Psoas muscle (tissue), 8 donors: ENCODE data around the gene SLC35E4. TPM values are rescaled to one million over a fixed set of nuclear protein-coding genes. Genes with fewer than 3 reads are reported as not detected.
A peak's percentile ranks its signal among the peaks of the same experiment; 100 is the strongest.

ENCODE experiments used
- ATAC-seq, 4 donors: fragments of 200-7000 bp; cut with Tn5 transposase; one replicate each; pipeline ENCODE4 v1.9.1; 2020; ENCODE audit warnings: moderate library complexity in 3 of 4, mild to moderate bottlenecking in 2 of 4
- DNase-seq, 2 donors: peaks; one replicate each; pipeline ENCODE4 v3.0.0-alpha.2; 2020
- H3K27ac ChIP-seq: fragments of 200-600 bp; one replicate; pipeline ENCODE4 v1.8.0; 2022
- H3K27me3 ChIP-seq, 3 donors: fragments of 200-600 bp in 1 of 3; one replicate each; pipeline versions ENCODE4 v1.6.1 to v1.8.0; 2013 to 2022; ENCODE audit warnings: low read length in 2 of 3, mild to moderate bottlenecking in 2 of 3, moderate library complexity in 1 of 3; ENCODE audit not compliant: insufficient read depth in 3 of 3
- H3K36me3 ChIP-seq, 2 donors: fragments of 200-600 bp in 1 of 2; one replicate each; pipeline versions ENCODE4 v1.6.1 to v1.8.0; 2013 to 2022; ENCODE audit warnings: low read depth in 1 of 2, mild to moderate bottlenecking in 1 of 2, moderate library complexity in 1 of 2; ENCODE audit not compliant: insufficient read depth in 1 of 2
- H3K4me1 ChIP-seq: fragments of 200-600 bp; one replicate; pipeline ENCODE4 v1.8.0; 2022
- H3K4me3 ChIP-seq: fragments of 200-600 bp; one replicate; pipeline ENCODE4 v1.8.0; 2022; ENCODE audit warnings: mild to moderate bottlenecking
- H3K9me3 ChIP-seq: fragments of 200-600 bp; one replicate; pipeline ENCODE4 v1.8.0; 2022
- CTCF ChIP-seq: fragments of 200-600 bp; IDR thresholded peaks from one replicate; pipeline ENCODE4 v1.8.0; 2022; ENCODE audit warnings: antibody characterized with exemption
- WGBS, 3 donors: extraction: QIAGEN DNeasy Blood & Tissue Kit; methylation state at CpG; one replicate each; pipeline versions ENCODE4 v1.1.6 to v1.1.7; 2013; 5-methylcytosine and 5-hydroxymethylcytosine counted together
- intact Hi-C, 2 donors: fragments of 100-400 bp; cut with DNase I; formaldehyde crosslinking; loops; one replicate each; pipeline versions ENCODE4 v1.11.0 to v1.14.2; 2022
- polyA plus RNA-seq, 3 donors: library from polyadenylated mRNA; stranded (reverse); fragments of 200-250 nt; gene quantifications; one replicate each; pipeline ENCODE4 v1.2.3, GENCODE V29; 2013
- total RNA-seq, 4 donors: library from RNA; stranded (reverse); fragmentation: NEBNext Ultra II Directional in 2 of 4; extraction: Animal tissue kit (Norgen Biotek cat#: 25700) in 2 of 4; gene quantifications; one replicate each; pipeline versions ENCODE4 v1.2.1 to v1.2.4, GENCODE V29; 2021 to 2023
- donor health status: healthy with polysubstance abuse.
- donor health status: DM: no; HTN: no; CAD: no; lungs with moderate emphysema.
- donor health status: Bipolar disorder and iron deficiency.
- donor health status: healthy.
- donor health status: DM: yes; HTN: yes; CAD: no.
- donor health status: DM: no; HTN: no; CAD: no.
- donor health status: DM: no; HTN: no; CAD: no.
- donor health status: DM: yes; HTN: yes; CAD: no.

The SLC35E4 gene
- total and polyA plus RNA-seq, 7 donors: 2.6 to 11.5 (median 6.8) TPM

- intact Hi-C loops: loop anchor here in 1 of 2 donors (5.0 kb wide), 1 partner anchor 32 kb away; no protein-coding TSS in a partner anchor
- no peaks in the 10 kb centered on the region for H3K27me3 ChIP-seq
- no peak overlapping the region for H3K4me3 ChIP-seq
- no peak for TF ChIP-seq CTCF
- H3K4me1 ChIP-seq: peaks cover 6% of the 10 kb centered on the region
- H3K36me3 ChIP-seq: peaks cover 3 to 25% of the 10 kb centered on the region in 2 donors
- H3K27ac ChIP-seq: no peak overlapping the region
- H3K9me3 ChIP-seq: no peaks in the 10 kb centered on the region
- no peak for DNase-seq
- WGBS, 3 donors: 98% methylated on average over 13 of the region's 13 CpGs
- ATAC-seq: no peak
These were observed 29.2 kb downstream of the SLC35E4 start for GRCh38 chr22:30664798-30665197.

DNA sequence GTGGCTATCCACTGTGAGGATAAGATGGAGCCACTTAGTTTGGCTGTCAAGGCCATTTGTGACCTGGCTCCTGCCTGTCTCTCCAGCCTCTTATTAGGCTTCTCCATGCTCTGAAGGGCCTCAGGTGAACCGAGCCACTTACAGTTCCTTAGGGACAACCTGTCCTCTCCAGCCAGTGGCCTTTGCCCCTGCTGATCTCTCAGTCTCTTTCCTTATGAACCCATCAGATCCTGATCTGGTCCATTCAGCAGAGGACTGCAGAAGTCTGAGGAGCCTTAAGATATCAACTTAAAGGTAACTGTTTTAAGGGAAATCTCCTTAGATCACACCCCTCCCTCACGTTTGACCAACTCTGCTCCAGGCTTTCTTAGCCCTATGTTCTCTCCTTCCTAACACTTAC lies 29.7 kb downstream of the SLC35E4 start:
- ATAC-seq (no peak), DNase-seq (no peak)
- H3K9me3 ChIP-seq: no peaks in the 10 kb centered on the region
- intact Hi-C loops: loop anchor here in 1 of 2 donors (5.0 kb wide), 1 partner anchor 33 kb away; no protein-coding TSS in a partner anchor
- 81 to 93% (median 85%) methylated on average over 2 of the region's 2 CpGs for WGBS, 3 donors
- no peak overlapping the region for H3K4me3 ChIP-seq
- peaks cover 6% of the 10 kb centered on the region for H3K4me1 ChIP-seq
- no peak for TF ChIP-seq CTCF
- H3K36me3 ChIP-seq: peaks cover 3 to 25% of the 10 kb centered on the region in 2 donors
- no peak overlapping the region for H3K27ac ChIP-seq
- H3K27me3 ChIP-seq: no peaks in the 10 kb centered on the region

GRCh38 chr22:30665786-30666185 lies 30.2 kb downstream of the SLC35E4 start:
- no peaks in the 10 kb centered on the region for H3K27me3 ChIP-seq
- DNase-seq (no peak), ATAC-seq (no peak)
- WGBS, 3 donors: 88 to 93% (median 89%) methylated on average over 4 of the region's 4 CpGs
- H3K4me3 ChIP-seq: no peak overlapping the region
- H3K9me3 ChIP-seq: no peaks in the 10 kb centered on the region
- peaks cover 6% of the 10 kb centered on the region for H3K4me1 ChIP-seq
- no peak overlapping the region for H3K27ac ChIP-seq
- H3K36me3 ChIP-seq: peaks cover 3 to 25% of the 10 kb centered on the region in 2 donors
- intact Hi-C loops: loop anchor here in 1 of 2 donors (5.0 kb wide), 1 partner anchor 33 kb away; no protein-coding TSS in a partner anchor
- no peak for TF ChIP-seq CTCF

- 1 to 3% (median 2%) methylated on average over 18 of the region's 18 CpGs for WGBS, 3 donors
- Histone ChIP-seq H3K27ac (peak overlapping the region; percentile 54), H3K36me3 (peaks cover 3 to 24% of the 10 kb centered on the region in 2 donors), H3K4me1 (peaks cover 6% of the 10 kb centered on the region), H3K4me3 (peak overlapping the region; percentile 86), H3K9me3 (no peaks in the 10 kb centered on the region), H3K27me3 (no peaks in the 10 kb centered on the region)
- TF ChIP-seq CTCF: no peak
- ATAC-seq (peak in 2 of 4 donors; percentile 3 to 8), DNase-seq (no peak)
- intact Hi-C loops: loop anchor here in 1 of 2 donors (5.0 kb wide), 1 partner anchor 35 kb away; no protein-coding TSS in a partner anchor
These were observed 31.5 kb downstream of the SLC35E4 start for GRCh38 chr22:30667107-30667493.
